LNCAP (cell line): ENCODE measurements around the gene MLN.

Experiments
- TF ChIP-seq, protein P1 (sequence below): fragments of 450-650 bp; IDR thresholded peaks from 2 replicates; pipeline ENCODE4 v1.5.1; 2017; ENCODE audit warnings: mild to moderate bottlenecking

The MLN gene

DNA sequence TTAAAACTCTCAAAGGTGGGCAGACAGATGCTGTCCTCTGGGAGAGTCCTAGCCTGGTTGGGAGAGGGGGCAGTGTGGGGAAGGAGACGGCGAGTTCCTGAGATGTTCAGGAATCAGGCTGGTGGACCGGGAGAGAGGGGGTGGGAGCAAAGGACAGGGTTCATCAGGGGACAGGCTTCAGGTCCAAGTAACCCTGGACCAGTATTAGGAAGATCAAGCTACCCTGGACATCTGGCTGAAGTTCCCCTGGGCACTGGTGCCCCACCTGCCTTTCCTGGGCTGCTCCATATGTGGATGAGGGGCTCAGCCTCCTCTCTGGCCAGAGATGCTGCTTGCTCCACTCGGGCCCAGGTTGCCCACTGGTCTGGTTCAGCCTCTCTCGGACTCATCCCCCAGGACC lies 56.0 kb downstream of the MLN start:
- TF ChIP-seq, protein P1, sequence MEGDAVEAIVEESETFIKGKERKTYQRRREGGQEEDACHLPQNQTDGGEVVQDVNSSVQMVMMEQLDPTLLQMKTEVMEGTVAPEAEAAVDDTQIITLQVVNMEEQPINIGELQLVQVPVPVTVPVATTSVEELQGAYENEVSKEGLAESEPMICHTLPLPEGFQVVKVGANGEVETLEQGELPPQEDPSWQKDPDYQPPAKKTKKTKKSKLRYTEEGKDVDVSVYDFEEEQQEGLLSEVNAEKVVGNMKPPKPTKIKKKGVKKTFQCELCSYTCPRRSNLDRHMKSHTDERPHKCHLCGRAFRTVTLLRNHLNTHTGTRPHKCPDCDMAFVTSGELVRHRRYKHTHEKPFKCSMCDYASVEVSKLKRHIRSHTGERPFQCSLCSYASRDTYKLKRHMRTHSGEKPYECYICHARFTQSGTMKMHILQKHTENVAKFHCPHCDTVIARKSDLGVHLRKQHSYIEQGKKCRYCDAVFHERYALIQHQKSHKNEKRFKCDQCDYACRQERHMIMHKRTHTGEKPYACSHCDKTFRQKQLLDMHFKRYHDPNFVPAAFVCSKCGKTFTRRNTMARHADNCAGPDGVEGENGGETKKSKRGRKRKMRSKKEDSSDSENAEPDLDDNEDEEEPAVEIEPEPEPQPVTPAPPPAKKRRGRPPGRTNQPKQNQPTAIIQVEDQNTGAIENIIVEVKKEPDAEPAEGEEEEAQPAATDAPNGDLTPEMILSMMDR: no peak

DNA sequence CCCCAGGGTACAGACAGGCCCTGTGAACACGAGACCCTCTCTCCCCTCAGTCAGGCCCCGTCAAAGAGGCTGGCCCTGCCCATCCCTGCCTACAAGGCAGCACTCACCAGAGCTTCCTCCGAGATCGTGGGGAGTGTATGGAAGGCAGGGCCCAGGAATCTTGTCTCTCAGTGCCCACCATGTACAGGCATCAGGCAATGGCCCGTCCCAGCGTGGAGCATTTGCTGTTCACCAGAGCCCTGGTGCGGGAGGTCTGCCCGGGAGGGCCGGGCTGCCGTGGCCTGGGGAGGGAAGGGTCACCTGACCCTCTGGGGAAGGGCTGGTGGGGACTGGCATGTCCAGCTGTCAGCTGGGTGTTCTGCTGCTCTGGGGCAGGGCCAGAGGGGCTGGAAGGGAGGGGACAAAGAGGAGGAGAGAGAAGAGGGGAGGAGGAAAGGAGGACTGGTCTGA lies 57.1 kb downstream of the MLN start, which contains the start of gene IP6K3:
IP6K3 (minus strand) TSS at position 255 of the 450 bp plus-strand sequence. CDS start 11,429 bp downstream, outside the sequence.
- TF ChIP-seq, protein P1: no peak

- TF ChIP-seq, protein P1: no peak
Observed at GRCh38 chr6:33746036-33746600, 57.7 kb downstream of the MLN start.

GRCh38 chr6:33745548-33745947 lies 58.3 kb downstream of the MLN start:
- TF ChIP-seq, protein P1: no peak

DNA sequence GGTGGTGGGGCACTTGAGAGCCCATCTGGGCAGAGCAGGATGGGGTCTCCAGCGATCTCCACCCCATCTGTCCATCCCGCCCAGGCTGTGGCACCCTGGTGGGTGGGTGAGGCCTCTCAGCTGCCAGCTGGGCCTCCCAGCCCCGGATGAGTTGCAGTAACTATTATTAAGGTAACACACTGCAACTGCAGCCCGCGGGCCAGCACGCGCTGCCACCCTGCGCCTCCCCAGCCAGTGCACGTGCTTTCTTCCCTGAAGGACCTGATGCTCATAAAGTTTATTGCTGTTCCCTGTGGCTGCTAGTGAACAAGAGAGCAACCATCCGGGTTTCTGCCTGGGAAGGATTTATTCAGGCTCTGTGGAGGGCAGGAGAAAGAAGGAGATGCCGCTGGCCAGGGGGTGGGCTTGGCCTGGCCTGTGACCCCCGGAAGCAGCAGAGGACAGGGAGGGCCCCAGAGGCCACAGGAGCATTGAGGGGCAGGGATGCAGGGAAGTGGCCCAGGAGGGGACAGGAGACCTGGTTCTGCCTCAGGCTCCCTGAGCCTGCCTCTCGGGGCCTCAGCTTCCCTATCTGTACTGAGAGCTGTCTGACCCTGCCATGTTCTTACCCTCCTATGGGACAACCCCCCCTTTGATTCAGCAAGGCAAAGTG lies 58.8 kb downstream of the MLN start:
- TF ChIP-seq, protein P1: no peak
